ENCODE results near the gene PHF10.

DNA sequence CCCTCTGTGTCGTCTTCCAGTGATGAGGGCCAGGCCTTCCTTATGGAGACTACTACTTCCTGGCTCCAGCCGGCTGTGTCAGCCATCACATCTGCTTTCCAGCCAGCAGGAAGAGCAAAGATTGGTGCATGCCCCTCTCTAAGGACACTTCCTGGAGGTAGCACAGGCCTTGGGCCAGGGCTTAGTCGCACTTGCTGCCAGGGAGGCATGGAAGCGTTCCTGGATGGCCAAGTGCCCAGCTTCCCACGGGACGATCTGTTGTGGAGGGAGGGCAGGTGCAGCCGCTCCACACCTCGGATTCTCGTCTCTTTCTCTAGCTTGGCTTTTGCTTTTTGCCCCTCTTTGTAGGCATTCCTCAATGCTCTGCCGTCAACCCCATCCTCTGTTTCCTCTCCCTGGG lies 39.0 kb upstream of the PHF10 start:
- TF ChIP-seq, protein P1, sequence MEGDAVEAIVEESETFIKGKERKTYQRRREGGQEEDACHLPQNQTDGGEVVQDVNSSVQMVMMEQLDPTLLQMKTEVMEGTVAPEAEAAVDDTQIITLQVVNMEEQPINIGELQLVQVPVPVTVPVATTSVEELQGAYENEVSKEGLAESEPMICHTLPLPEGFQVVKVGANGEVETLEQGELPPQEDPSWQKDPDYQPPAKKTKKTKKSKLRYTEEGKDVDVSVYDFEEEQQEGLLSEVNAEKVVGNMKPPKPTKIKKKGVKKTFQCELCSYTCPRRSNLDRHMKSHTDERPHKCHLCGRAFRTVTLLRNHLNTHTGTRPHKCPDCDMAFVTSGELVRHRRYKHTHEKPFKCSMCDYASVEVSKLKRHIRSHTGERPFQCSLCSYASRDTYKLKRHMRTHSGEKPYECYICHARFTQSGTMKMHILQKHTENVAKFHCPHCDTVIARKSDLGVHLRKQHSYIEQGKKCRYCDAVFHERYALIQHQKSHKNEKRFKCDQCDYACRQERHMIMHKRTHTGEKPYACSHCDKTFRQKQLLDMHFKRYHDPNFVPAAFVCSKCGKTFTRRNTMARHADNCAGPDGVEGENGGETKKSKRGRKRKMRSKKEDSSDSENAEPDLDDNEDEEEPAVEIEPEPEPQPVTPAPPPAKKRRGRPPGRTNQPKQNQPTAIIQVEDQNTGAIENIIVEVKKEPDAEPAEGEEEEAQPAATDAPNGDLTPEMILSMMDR (IDR thresholded peaks at IDR 0.05): no peak
- no peak for TF ChIP-seq POLR2A (IDR thresholded peaks at IDR 0.05)

Data from lower leg skin (tissue), 3 donors.